IMR-90 (cell line): ENCODE data around the gene MROH2B. TPM values are rescaled to one million over a fixed set of nuclear protein-coding genes. Genes with fewer than 3 reads are reported as not detected.

ENCODE experiments used
- ATAC-seq: fragments of 200-7000 bp; cut with Tn5 transposase; 2 replicates; pipeline ENCODE4 v1.9.1; 2020; ENCODE audit warnings: low read depth, mild to moderate bottlenecking, moderate library complexity
- BruUV-seq: library from RNA; stranded (reverse); fragments of 400-500 nt; replicated peaks from 2 replicates; lab custom pipeline; 2021; lab: Mats Ljungman, UMichigan
- CTCF ChIA-PET: fragments of 300-600 bp; formaldehyde crosslinking; extraction: SDS; loops from one replicate; lab custom pipeline; 2021; ENCODE audit warnings: antibody characterized with exemption; lab: Yijun Ruan, JAX
- POLR2A ChIA-PET: fragments of 300-600 bp; sonication (Branson Sonifier 250); formaldehyde crosslinking; loops from one replicate; lab custom pipeline; 2022; ENCODE audit warnings: antibody characterized with exemption; ENCODE audit not compliant: unreplicated experiment; lab: Charles Lee
- DNase-seq: peaks from one replicate; pipeline ENCODE4 v3.0.0; 2013
- H2AFZ ChIP-seq: replicated peaks from 2 replicates; pipeline ENCODE3; 2013; ENCODE audit warnings: low read length, mild to moderate bottlenecking; ENCODE audit not compliant: poor library complexity
- H2AK5ac ChIP-seq: 2 replicates; pipeline ENCODE4 v1.6.1; 2013; ENCODE audit warnings: low read depth, low read length, inconsistent platforms
- H2AK9ac ChIP-seq: replicated peaks from 2 replicates; pipeline ENCODE3; 2013; ENCODE audit warnings: mild to moderate bottlenecking, low read depth, low read length, moderate library complexity; ENCODE audit not compliant: poor library complexity
- H2BK120ac ChIP-seq: 2 replicates; pipeline ENCODE4 v1.6.1; 2013; ENCODE audit warnings: low read depth, low read length, inconsistent platforms
- H2BK15ac ChIP-seq: 3 replicates; pipeline ENCODE4 v1.6.1; 2013; ENCODE audit warnings: low read depth, low read length, inconsistent platforms
- H2BK20ac ChIP-seq: 2 replicates; pipeline ENCODE4 v1.6.1; 2013; ENCODE audit warnings: low read depth, mild to moderate bottlenecking, inconsistent platforms, low read length, moderate library complexity
- H2BK5ac ChIP-seq: 2 replicates; pipeline ENCODE4 v1.6.1; 2013; ENCODE audit warnings: mild to moderate bottlenecking, low read depth, low read length, inconsistent platforms; ENCODE audit not compliant: poor library complexity, severe bottlenecking
- H3K14ac ChIP-seq: replicated peaks from 2 replicates; pipeline ENCODE4 v1.6.1; 2013; ENCODE audit warnings: low read depth, low read length, inconsistent platforms
- H3K18ac ChIP-seq: 2 replicates; pipeline ENCODE4 v1.6.1; 2013; ENCODE audit warnings: low read depth, low read length, control low read depth
- H3K23ac ChIP-seq: 2 replicates; pipeline ENCODE4 v1.6.1; 2013; ENCODE audit warnings: low read depth, low read length, inconsistent platforms
- H3K27ac ChIP-seq: 2 replicates; pipeline ENCODE4 v1.5.1; 2013; ENCODE audit warnings: mild to moderate bottlenecking, control low read depth, low read length; ENCODE audit not compliant: insufficient read depth
- H3K27me3 ChIP-seq: 2 replicates; pipeline ENCODE4 v1.6.1; 2013; ENCODE audit warnings: low read length; ENCODE audit not compliant: control insufficient read depth, insufficient read depth
- H3K36me3 ChIP-seq: 2 replicates; pipeline ENCODE4 v1.6.1; 2013; ENCODE audit warnings: low read length, mixed read lengths; ENCODE audit not compliant: control insufficient read depth, insufficient read depth
- H3K4ac ChIP-seq: 2 replicates; pipeline ENCODE4 v1.6.1; 2013; ENCODE audit warnings: low read depth, low read length, inconsistent platforms
- H3K4me1 ChIP-seq: 2 replicates; pipeline ENCODE4 v1.6.1; 2013; ENCODE audit warnings: low read length, mixed read lengths; ENCODE audit not compliant: control insufficient read depth, insufficient read depth
- H3K4me2 ChIP-seq: 2 replicates; pipeline ENCODE4 v1.6.1; 2013; ENCODE audit warnings: low read depth, mild to moderate bottlenecking, control low read depth, low read length, moderate library complexity
- H3K4me3 ChIP-seq: 2 replicates; pipeline ENCODE4 v1.5.1; 2013; ENCODE audit warnings: low read depth, mild to moderate bottlenecking, control low read depth, low read length, moderate library complexity; ENCODE audit not compliant: insufficient read depth
- H3K56ac ChIP-seq: 2 replicates; pipeline ENCODE4 v1.6.1; 2013; ENCODE audit warnings: low read length, inconsistent platforms; ENCODE audit not compliant: insufficient read depth; ENCODE audit errors: extremely low read depth
- H3K79me1 ChIP-seq, 2 experiments: 2 replicates each; pipeline ENCODE4 v1.6.1; 2013; ENCODE audit warnings: low read length in 2 of 2, inconsistent platforms in 1 of 2, low read depth in 1 of 2
- H3K9ac ChIP-seq: 2 replicates; pipeline ENCODE4 v1.6.1; 2013; ENCODE audit warnings: low read depth, low read length, control low read depth
- H3K9me1 ChIP-seq: 2 replicates; pipeline ENCODE4 v1.6.1; 2013; ENCODE audit warnings: low read length, inconsistent platforms; ENCODE audit not compliant: insufficient read depth
- H3K9me3 ChIP-seq: 2 replicates; pipeline ENCODE4 v1.6.1; 2013; ENCODE audit warnings: low read length; ENCODE audit not compliant: control insufficient read depth, insufficient read depth
- H4K20me1 ChIP-seq: 2 replicates; pipeline ENCODE4 v1.6.1; 2013; ENCODE audit warnings: low read length, inconsistent platforms; ENCODE audit not compliant: insufficient read depth
- H4K5ac ChIP-seq: 2 replicates; pipeline ENCODE4 v1.6.1; 2013; ENCODE audit warnings: mild to moderate bottlenecking, low read depth, low read length, control low read depth
- H4K8ac ChIP-seq, 2 experiments: 2 replicates each; pipeline ENCODE4 v1.6.1; 2013; ENCODE audit warnings: low read depth in 2 of 2, low read length in 2 of 2, control low read depth in 1 of 2, inconsistent platforms in 1 of 2
- H4K91ac ChIP-seq: 2 replicates; pipeline ENCODE4 v1.6.1; 2013; ENCODE audit warnings: low read depth, low read length, inconsistent platforms; ENCODE audit not compliant: insufficient read depth
- BHLHE40 ChIP-seq: fragments of 150-350 bp; IDR thresholded peaks from 2 replicates; pipeline ENCODE4 v1.6.1; 2016; ENCODE audit warnings: mild to moderate bottlenecking, low read depth, low read length
- CEBPB ChIP-seq: IDR thresholded peaks from 2 replicates; pipeline ENCODE4 v1.6.1; 2012; ENCODE audit warnings: low read depth, low read length, improper control_type of control experiment
- FOS ChIP-seq: fragments of 150-350 bp; IDR thresholded peaks from 2 replicates; pipeline ENCODE4 v1.6.1; 2016; ENCODE audit warnings: low read depth, low read length
- MAFK ChIP-seq: IDR thresholded peaks from 2 replicates; pipeline ENCODE4 v1.6.1; 2012; ENCODE audit warnings: low read depth, low read length, improper control_type of control experiment
- WGBS, 2 experiments: methylation state at CpG; one replicate each; pipeline versions ENCODE4 v1.1.5 to v1.1.7; 2013; ENCODE audit warnings: missing lambda C conversion rate in 2 of 2; ENCODE audit not compliant: insufficient read length in 1 of 2; ENCODE audit errors: extremely low coverage in 2 of 2; 5-methylcytosine and 5-hydroxymethylcytosine counted together
- dilution Hi-C: fragments of 300-500 bp; cut with HindIII; formaldehyde crosslinking; loops from one replicate; pipeline ENCODE4 v1.14.3; 2018; ENCODE audit warnings: low sequenced_read_pairs; ENCODE audit not compliant: unreplicated experiment
- in situ Hi-C: fragments of 300-500 bp; cut with MboI; formaldehyde crosslinking; loops from 3 replicates; pipeline ENCODE4 v1.14.3; 2019; ENCODE audit warnings: low sequenced_read_pairs, inconsistent platforms, mixed read lengths
- intact Hi-C: fragments of 100-400 bp; cut with micrococcal nuclease; formaldehyde crosslinking; loops from 2 replicates; pipeline ENCODE4 v1.10.0; 2022
- polyA plus RNA-seq, 3 experiments: library from polyadenylated mRNA; depleted of rRNA; stranded (reverse); fragments of >200 nt; gene quantifications; 2 replicates each; pipeline ENCODE4 v1.2.3, GENCODE V29; 2012; ENCODE audit warnings: low replicate concordance in 1 of 3
- total RNA-seq: library from RNA; depleted of rRNA; stranded (reverse); fragments of >200 nt; gene quantifications from 2 replicates; pipeline ENCODE4 v1.2.3, GENCODE V29; 2012
- TF ChIP-seq, protein P1 (sequence below): conservative IDR thresholded peaks from 2 replicates; pipeline ENCODE4 v1.5.1; 2012; ENCODE audit warnings: mild to moderate bottlenecking, low read depth, low read length, improper control_type of control experiment

MROH2B gene
- total and polyA plus RNA-seq, 2 of the 4 experiments (the other 2 are of a cell fraction): not detected

DNA sequence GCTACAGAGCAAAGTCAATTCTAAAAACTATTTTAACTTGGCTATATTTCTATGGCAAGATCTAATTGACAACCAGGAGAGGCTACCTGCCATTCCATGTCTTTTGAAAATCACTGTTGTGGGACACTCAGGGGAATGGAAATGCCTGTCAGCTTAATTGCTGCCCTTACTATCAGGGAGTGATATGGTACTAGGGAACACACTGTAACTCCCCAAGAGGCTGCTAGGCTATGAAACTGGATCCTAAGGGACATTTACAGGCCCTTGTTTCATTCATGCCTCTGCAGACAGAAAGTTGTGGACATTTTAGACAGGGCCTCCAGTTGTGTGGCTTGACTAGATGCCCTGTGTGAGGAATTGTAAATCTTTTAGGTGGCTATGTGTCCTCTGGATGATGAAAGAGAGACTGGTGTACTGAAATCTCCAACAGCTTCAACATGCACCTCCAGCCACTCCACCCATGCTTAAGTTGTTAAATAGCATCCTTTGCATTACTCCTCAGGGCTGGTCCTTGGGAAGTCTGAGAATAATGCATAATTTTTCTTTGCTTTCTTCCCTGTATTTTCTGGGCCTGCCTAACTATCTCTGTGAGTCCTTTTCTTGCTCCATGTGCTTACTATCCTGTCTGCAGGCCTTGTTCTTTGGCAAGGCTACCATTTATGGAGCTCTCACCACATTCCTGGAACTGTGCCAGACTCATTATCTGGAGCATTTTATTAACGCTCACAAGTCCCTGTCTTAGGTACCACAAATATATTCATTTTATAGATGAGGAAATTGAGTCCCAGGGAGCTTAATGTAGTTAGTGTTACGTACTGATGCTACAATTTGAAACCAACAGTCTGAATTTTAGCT is 3.2 kb downstream of the MROH2B start:
- Histone ChIP-seq H2BK5ac (no peak overlapping the region), H4K20me1 (no peaks in the 10 kb centered on the region), H3K56ac (no peak overlapping the region), H3K23ac (no peak overlapping the region), H4K5ac (no peak overlapping the region), H3K4me3 (no peak overlapping the region), H3K9ac (no peak overlapping the region), H3K9me3 (no peaks in the 10 kb centered on the region), H2AK9ac (peak overlapping the region; percentile 56), H3K4ac (no peak overlapping the region), H3K4me1 (no peaks in the 10 kb centered on the region), H3K14ac (no peak overlapping the region), H3K4me2 (no peak overlapping the region), H2AFZ (no peak overlapping the region), H4K91ac (no peak overlapping the region), H2AK5ac (no peak overlapping the region), H2BK20ac (no peak overlapping the region), H2BK15ac (no peak overlapping the region), H3K18ac (no peak overlapping the region), H3K9me1 (no peaks in the 10 kb centered on the region), H3K36me3 (no peaks in the 10 kb centered on the region), H3K27ac (no peak overlapping the region), H3K79me1 (no peaks in the 10 kb centered on the region), H2BK120ac (no peak overlapping the region), H3K27me3 (no peaks in the 10 kb centered on the region), H4K8ac (no peak overlapping the region)
- no peak for ATAC-seq
- no TSS peak for BruUV-seq
- ChIA-PET POLR2A (no interaction called here), CTCF (no interaction called here)
- DNase-seq: no peak
- dilution Hi-C loops: no loop called here
- no CpG with 5 or more reads among the region's 2 CpGs for WGBS, 2 experiments
- TF ChIP-seq CEBPB (no peak), BHLHE40 (no peak), MAFK (no peak), FOS (no peak)
- TF ChIP-seq, protein P1, sequence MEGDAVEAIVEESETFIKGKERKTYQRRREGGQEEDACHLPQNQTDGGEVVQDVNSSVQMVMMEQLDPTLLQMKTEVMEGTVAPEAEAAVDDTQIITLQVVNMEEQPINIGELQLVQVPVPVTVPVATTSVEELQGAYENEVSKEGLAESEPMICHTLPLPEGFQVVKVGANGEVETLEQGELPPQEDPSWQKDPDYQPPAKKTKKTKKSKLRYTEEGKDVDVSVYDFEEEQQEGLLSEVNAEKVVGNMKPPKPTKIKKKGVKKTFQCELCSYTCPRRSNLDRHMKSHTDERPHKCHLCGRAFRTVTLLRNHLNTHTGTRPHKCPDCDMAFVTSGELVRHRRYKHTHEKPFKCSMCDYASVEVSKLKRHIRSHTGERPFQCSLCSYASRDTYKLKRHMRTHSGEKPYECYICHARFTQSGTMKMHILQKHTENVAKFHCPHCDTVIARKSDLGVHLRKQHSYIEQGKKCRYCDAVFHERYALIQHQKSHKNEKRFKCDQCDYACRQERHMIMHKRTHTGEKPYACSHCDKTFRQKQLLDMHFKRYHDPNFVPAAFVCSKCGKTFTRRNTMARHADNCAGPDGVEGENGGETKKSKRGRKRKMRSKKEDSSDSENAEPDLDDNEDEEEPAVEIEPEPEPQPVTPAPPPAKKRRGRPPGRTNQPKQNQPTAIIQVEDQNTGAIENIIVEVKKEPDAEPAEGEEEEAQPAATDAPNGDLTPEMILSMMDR: no peak
- in situ Hi-C loops: no loop called here
- intact Hi-C loops: no loop called here
